Lower leg skin (tissue), 4 donors: Measurements from ENCODE around the gene ARHGAP10. TPM values are rescaled to one million over a fixed set of nuclear protein-coding genes. Genes with fewer than 3 reads are reported as not detected.

ENCODE experiments used
- DNase-seq, 2 donors: peaks; one replicate each; pipeline ENCODE4 v3.0.0-alpha.2; 2019; ENCODE audit warnings: low spot score in 2 of 2
- H3K4me3 ChIP-seq: fragments of 200-600 bp; sonication (generic); 2 replicates; pipeline ENCODE4 v1.5.1; 2017; ENCODE audit warnings: mild to moderate bottlenecking, low read depth; ENCODE audit not compliant: poor library complexity, severe bottlenecking
- POLR2A ChIP-seq, 2 donors: fragments of 450-650 bp; IDR thresholded peaks; one replicate each; pipeline ENCODE4 v1.6.1; 2016 to 2017; ENCODE audit warnings: antibody characterized with exemption in 2 of 2, mild to moderate bottlenecking in 1 of 2, moderate library complexity in 1 of 2
- WGBS, 2 donors: methylation state at CpG; one replicate each; pipeline ENCODE4 v1.1.5; 2018; 5-methylcytosine and 5-hydroxymethylcytosine counted together
- intact Hi-C: fragments of 100-400 bp; cut with DNase I; formaldehyde crosslinking; loops from one replicate; pipeline ENCODE4 v1.15.0; 2023; ENCODE audit warnings: low total_unique reads
- total RNA-seq, 4 donors: library from RNA; depleted of rRNA; stranded (reverse); fragments of >200 nt; gene quantifications; one replicate each; pipeline ENCODE4 v1.1.0, GENCODE V29; 2016
- TF ChIP-seq, protein P1 (sequence below), 3 donors: fragments of 450-650 bp; IDR thresholded peaks; one replicate each; pipeline ENCODE4 v1.5.1; 2016; ENCODE audit warnings: antibody characterized with exemption in 3 of 3, mild to moderate bottlenecking in 3 of 3, moderate library complexity in 2 of 3

The ARHGAP10 gene
- total RNA-seq, 4 donors from 2014 or later, result 30.6 to 45.8 (median 37.9) TPM

DNA sequence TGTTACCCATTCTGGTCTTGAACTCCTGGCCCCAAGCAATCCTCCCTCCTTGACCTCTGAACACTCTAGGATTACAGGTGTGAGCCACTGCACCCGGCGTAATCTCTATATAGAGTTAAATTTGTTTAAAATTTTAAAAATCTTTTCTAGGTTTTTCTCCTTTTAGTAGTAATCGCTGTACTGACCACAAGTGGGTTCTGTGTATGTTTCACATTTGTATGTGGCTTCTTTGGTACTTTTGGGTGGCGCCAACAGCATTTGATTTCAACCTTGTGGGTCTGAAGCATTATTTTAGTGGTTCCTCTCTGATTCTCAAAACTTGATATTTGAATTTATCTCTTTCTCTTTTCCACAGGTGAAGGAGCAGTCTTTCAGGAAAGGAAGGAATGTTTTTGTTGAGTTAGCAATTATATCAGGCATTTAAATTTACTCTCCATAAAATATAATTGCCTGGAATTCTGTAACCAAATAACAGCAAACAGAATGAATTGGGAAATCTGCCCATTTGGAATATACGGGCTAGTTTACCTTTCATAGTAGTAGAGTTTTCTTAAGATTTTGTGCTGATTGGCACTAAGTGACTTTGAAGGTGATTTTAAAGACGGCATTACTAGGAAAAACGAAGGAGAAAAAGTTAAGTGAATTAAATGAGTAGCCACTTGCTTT lies 29.5 kb downstream of the ARHGAP10 start:
- WGBS, 2 donors, result 86 to 89% methylated on average over 7 of the region's 7 CpGs
- no peak for DNase-seq
- TF ChIP-seq, protein P1, sequence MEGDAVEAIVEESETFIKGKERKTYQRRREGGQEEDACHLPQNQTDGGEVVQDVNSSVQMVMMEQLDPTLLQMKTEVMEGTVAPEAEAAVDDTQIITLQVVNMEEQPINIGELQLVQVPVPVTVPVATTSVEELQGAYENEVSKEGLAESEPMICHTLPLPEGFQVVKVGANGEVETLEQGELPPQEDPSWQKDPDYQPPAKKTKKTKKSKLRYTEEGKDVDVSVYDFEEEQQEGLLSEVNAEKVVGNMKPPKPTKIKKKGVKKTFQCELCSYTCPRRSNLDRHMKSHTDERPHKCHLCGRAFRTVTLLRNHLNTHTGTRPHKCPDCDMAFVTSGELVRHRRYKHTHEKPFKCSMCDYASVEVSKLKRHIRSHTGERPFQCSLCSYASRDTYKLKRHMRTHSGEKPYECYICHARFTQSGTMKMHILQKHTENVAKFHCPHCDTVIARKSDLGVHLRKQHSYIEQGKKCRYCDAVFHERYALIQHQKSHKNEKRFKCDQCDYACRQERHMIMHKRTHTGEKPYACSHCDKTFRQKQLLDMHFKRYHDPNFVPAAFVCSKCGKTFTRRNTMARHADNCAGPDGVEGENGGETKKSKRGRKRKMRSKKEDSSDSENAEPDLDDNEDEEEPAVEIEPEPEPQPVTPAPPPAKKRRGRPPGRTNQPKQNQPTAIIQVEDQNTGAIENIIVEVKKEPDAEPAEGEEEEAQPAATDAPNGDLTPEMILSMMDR (IDR thresholded peaks at IDR 0.05), result no peak
- no peak for TF ChIP-seq POLR2A (IDR thresholded peaks at IDR 0.05)
- no peak overlapping the region for H3K4me3 ChIP-seq
- intact Hi-C loops, result no loop called here

DNA sequence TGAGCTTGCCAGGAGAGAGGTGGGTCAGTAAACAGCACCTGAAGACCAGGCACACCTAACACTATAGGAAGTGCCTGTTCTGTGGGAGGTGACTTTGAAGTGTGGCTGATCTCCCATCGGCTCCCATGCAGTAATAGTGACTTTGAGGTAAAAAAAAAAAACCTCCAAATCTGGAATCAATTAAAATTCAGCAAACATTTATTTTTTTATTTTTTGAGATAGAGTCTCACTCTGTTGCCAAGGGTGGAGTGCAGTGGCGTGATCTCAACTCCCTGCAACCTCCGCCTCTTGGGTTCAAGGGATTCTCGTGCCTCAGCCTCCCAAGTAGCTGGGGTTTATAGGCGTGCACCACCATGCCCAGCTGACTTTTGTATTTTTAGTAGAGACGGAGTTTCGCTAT lies 32.4 kb downstream of the ARHGAP10 start:
- no peak for DNase-seq
- WGBS, 2 donors, result 63 to 64% methylated on average over 7 of the region's 7 CpGs
- intact Hi-C loops, result no loop called here
- TF ChIP-seq, protein P1 (IDR thresholded peaks at IDR 0.05), result no peak
- no peak for TF ChIP-seq POLR2A (IDR thresholded peaks at IDR 0.05)
- no peak overlapping the region for H3K4me3 ChIP-seq

DNA sequence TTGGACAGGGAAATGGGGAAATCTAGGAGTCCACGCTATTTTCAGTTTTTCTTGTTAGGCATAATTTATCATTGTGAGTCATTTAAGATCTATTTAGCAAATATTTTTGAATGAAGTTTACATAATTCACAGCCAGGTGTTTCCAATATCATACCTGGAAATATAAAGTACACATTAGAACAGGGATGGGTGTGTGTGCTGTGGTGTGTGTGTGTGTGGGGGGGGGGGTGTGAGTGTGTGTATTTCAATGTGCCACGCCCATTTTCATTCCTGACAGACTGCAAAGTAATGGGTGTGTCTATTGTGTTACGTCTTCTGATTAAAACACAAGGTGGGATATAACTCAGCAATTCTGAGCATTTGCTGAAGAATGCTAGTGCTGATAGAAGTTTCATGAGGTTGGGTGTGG lies 33.2 kb downstream of the ARHGAP10 start:
- 60 to 68% methylated on average over 3 of the region's 3 CpGs for WGBS, 2 donors
- H3K4me3 ChIP-seq, result no peak overlapping the region
- TF ChIP-seq, protein P1 (IDR thresholded peaks at IDR 0.05), result no peak
- TF ChIP-seq POLR2A (IDR thresholded peaks at IDR 0.05), result no peak
- no peak for DNase-seq
- intact Hi-C loops, result no loop called here

DNA sequence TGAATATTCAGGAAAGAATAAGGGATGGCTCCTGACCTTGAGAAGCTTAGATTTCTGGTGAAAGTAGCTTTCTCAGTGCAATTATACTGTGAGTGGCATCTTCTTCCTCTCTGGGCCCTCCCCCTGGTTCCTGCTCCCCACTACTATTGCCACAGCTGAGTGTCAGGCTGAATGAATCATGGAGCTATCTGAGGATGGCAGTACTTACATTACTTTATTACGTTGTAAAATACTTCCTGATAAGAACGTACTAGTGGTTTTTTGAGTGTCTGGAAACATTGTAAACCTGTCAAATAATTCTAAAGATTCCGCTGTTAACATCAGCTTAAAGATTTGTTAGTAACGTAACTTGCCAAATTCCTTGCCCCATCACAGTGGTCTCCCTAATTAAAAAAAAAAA lies 36.2 kb downstream of the ARHGAP10 start:
- 58 to 59% methylated on average over 4 of the region's 4 CpGs for WGBS, 2 donors
- intact Hi-C loops, result no loop called here
- TF ChIP-seq POLR2A (IDR thresholded peaks at IDR 0.05), result no peak
- TF ChIP-seq, protein P1 (IDR thresholded peaks at IDR 0.05), result no peak
- DNase-seq, result no peak
- no peak overlapping the region for H3K4me3 ChIP-seq

DNA sequence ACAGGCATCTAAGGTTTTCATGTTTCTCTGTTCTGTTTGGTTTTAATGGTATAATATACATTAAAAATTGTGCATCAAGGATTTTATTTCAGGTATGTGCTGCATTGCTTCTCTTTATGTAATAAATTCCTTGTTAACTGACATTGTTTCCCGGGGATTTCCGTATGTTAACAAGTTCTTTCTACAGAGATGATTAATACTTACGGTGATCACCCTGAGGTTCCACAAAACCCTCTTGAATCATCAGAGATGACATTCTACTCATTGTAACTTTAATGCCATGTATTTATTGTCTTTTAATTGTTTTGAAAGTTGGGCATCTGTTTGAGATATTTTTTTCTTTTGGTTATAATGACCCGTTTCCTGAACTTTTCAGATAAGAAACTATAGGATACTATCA lies 37.5 kb downstream of the ARHGAP10 start:
- intact Hi-C loops, result no loop called here
- TF ChIP-seq POLR2A (IDR thresholded peaks at IDR 0.05), result no peak
- TF ChIP-seq, protein P1 (IDR thresholded peaks at IDR 0.05), result no peak

DNA sequence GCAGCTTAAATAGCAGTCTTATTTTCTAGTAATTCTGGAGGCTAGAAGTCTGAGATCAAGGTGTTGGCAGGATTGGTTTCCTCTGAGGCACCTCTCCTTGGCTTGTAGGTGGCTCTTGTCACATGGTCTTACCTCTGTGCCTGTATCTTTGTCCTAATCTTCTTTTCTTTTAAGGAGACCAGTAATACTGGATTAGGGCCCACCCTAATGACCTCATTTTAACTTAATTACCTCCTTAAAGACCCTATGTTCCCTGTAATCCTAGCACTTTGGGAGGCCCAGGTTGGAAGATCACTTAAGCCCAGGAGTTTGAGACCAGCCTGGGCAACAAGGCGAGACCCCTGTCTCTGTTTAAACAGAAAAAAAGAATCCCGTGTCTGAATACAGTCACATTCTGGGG lies 38.9 kb downstream of the ARHGAP10 start:
- TF ChIP-seq, protein P1 (IDR thresholded peaks at IDR 0.05), result no peak
- no peak for TF ChIP-seq POLR2A (IDR thresholded peaks at IDR 0.05)
- H3K4me3 ChIP-seq, result no peak overlapping the region
- intact Hi-C loops, result no loop called here
- WGBS, 2 donors, result 98% methylated on average over 2 of the region's 2 CpGs
- no peak for DNase-seq

More for the DNA sequence above, 37.5 kb downstream of the ARHGAP10 start:
- no peak overlapping the region for H3K4me3 ChIP-seq
- DNase-seq, result no peak
- WGBS, 2 donors, result 67 to 69% methylated on average over 4 of the region's 4 CpGs
